AG20443 (cell line): Measurements from ENCODE around the gene HHAT.
"Not testable (repeated sequence)": the region's sequence is repeated elsewhere in the genome, so short reads cannot be mapped to it uniquely, and the experiment has no call there.

Experiments
- DNase-seq: peaks from one replicate; pipeline ENCODE4 v3.0.0; 2012; ENCODE audit warnings: low spot score, mixed read lengths

HHAT gene

GRCh38 chr1:210313921-210314320 is 14.8 kb upstream of the HHAT start:
- no peak for DNase-seq

GRCh38 chr1:210315529-210315928 is 13.2 kb upstream of the HHAT start:
- DNase-seq: no peak

- no peak for DNase-seq
Observed at GRCh38 chr1:210321131-210321530, 7.6 kb upstream of the HHAT start.

- DNase-seq: no peak
Observed at GRCh38 chr1:210321552-210321951, 7.2 kb upstream of the HHAT start.

GRCh38 chr1:210323957-210324356 is 4.7 kb upstream of the HHAT start:
- DNase-seq: no peak

- no peak for DNase-seq
Observed at GRCh38 chr1:210325026-210325670, 3.6 kb upstream of the HHAT start.

GRCh38 chr1:210328032-210328745 is 513 bp upstream of the HHAT start:
- no peak for DNase-seq

GRCh38 chr1:210330279-210330866 is 1.7 kb downstream of the HHAT start:
- DNase-seq: no peak

- no peak for DNase-seq
Observed at GRCh38 chr1:210332233-210332632, 3.5 kb downstream of the HHAT start.

GRCh38 chr1:210332719-210333398 is 4.2 kb downstream of the HHAT start:
- no peak for DNase-seq

GRCh38 chr1:210335001-210335400 is 6.3 kb downstream of the HHAT start:
- DNase-seq: no peak

GRCh38 chr1:210336362-210336761 is 7.7 kb downstream of the HHAT start:
- no peak for DNase-seq

- no peak for DNase-seq
Observed at GRCh38 chr1:210339500-210339899, 10.8 kb downstream of the HHAT start.

GRCh38 chr1:210340311-210340710 is 11.6 kb downstream of the HHAT start:
- DNase-seq: no peak

GRCh38 chr1:210340841-210341240 is 12.1 kb downstream of the HHAT start:
- DNase-seq: no peak

GRCh38 chr1:210342986-210343780 is 14.5 kb downstream of the HHAT start:
- DNase-seq: no peak

- no peak for DNase-seq
Observed at GRCh38 chr1:210344706-210345105, 16.0 kb downstream of the HHAT start.

GRCh38 chr1:210347112-210347511 is 18.4 kb downstream of the HHAT start:
- no peak for DNase-seq

GRCh38 chr1:210351496-210351895 is 22.8 kb downstream of the HHAT start:
- DNase-seq: no peak

GRCh38 chr1:210352575-210352974 is 23.9 kb downstream of the HHAT start:
- no peak for DNase-seq

- not testable (repeated sequence) for DNase-seq
Observed at GRCh38 chr1:210354305-210354704, 25.6 kb downstream of the HHAT start.

GRCh38 chr1:210358626-210359025 is 29.9 kb downstream of the HHAT start:
- no peak for DNase-seq
